Hematopoietic multipotent progenitor cell treated with erythropoietin and hydrocortisone succinate and interleukin-3 and kit ligand, for 4 days (in vitro differentiated cells): ENCODE measurements around the gene SKOR1.

Source experiments
- DNase-seq: peaks from one replicate; pipeline ENCODE4 v3.0.0-alpha.2; 2015

Gene SKOR1

DNA sequence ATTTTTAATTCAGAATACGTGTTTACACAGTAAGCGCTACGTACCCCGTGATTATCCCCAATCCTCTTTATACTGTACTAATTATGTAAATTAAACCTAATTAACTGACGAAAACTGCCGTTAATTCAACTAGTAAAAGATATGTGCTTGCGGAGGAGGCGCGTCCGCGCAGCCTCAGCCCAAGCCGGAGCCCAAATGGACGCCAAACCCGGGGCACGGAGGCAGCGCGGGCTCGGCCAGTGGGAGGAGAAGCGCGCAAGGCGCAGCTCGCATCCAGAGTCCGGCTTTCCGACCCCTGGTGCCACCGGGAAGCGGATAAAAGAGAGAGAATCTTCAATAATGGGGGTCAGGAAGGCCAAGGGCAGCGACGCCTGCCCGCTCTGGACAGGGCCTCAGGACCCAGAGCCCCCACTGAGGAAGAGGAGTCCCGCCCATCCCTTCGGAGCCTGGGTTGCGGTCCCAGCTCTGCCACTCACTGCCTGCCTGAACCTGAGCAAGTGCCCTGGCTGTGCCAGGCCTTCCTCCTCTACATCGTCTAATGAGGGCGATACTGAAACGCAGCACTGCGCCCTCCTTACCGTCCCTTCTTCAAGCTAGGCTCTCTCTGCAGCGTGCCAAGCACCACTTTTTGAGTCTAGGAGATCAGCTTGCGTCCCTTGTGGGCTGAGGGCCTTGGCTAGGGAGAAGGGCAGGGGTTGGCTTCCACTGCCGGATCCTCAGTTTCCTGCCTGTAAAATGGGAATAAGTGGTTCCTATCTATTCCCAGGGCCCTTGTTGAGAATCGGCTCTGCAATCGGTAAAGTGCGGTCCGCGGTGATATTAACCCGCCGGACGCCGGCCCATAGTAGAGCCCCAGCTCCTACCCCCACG is 5.0 kb upstream of the SKOR1 start:
- no peak for DNase-seq

GRCh38 chr15:67820992-67821783 is 4.1 kb upstream of the SKOR1 start:
- DNase-seq, result peak; percentile 84

DNA sequence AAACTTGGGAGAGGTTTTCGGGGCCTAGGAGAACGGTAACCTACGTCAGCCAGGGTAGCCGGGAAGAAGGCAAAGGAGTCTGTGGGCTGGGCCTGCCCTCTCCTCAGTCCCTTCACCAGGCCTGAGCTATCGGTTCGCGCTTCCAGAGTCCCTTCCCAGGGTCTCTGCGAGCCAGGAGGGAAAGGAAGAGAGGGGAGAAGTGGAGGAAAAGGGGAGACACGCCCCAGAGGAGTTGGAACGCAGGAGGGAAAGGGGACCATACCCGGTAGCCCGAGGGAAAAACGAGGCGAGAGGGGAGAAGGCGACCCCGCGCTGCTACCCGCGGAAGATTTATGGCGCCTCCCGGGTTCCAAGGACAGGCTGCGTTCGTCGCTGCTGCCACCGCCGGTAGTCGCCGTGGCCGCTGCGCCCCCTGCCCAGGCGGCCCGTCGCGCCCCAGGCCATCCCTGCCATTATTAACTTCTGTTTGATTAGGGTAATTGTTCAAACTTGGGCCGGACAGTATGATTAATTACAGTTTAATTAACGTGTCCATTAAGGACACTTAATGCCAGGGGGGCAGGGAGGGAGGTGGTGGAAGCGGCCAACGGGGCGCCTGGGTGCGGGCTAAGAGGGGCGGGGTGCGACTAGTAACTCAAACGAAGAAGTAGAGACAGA is 3.4 kb upstream of the SKOR1 start:
- no peak for DNase-seq

DNA sequence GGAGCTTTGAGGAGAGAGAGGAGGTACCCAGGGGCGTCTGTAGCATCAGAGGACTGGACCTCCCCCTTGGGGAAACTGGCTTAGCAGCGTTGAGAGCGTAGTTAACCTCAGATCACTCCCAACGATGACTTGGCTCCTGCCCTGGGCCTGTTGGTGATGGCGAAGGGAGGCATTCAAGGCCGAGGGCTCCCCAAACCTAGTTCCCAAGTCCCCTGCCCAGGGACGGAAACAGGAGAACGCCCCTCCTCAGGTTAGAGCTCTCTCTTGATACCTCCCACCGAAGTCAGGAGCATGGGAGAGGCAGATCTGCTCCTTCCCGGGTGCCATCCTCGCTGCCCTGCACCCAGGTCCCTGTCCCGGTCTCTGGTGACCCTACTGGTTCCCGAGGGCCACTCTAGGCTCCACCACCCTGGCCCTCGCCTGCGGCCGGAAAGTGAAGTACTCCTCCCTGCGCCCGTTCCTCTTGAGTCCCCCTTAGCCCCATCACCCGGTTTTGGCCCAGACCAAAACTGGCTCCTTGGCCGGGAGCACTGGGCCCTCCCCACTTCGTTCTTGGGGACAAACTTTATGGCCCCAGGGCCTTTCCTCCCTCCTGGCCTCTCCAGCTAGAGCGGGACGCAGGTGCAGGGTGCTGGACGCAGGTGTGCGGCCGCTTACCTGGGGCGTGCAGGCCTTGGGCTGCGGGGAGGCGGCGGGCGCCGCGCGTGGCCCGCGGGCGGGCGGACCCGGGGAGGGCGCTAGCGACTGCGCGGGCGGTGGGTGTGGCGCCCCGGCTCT is 2.6 kb upstream of the SKOR1 start:
- DNase-seq, result no peak

GRCh38 chr15:67823314-67824196 is 1.8 kb upstream of the SKOR1 start:
- DNase-seq, result no peak

- no peak for DNase-seq
Observed at GRCh38 chr15:67824197-67824968, 926 bp upstream of the SKOR1 start.

GRCh38 chr15:67825881-67826716 is 790 bp downstream of the SKOR1 start:
- no peak for DNase-seq

DNA sequence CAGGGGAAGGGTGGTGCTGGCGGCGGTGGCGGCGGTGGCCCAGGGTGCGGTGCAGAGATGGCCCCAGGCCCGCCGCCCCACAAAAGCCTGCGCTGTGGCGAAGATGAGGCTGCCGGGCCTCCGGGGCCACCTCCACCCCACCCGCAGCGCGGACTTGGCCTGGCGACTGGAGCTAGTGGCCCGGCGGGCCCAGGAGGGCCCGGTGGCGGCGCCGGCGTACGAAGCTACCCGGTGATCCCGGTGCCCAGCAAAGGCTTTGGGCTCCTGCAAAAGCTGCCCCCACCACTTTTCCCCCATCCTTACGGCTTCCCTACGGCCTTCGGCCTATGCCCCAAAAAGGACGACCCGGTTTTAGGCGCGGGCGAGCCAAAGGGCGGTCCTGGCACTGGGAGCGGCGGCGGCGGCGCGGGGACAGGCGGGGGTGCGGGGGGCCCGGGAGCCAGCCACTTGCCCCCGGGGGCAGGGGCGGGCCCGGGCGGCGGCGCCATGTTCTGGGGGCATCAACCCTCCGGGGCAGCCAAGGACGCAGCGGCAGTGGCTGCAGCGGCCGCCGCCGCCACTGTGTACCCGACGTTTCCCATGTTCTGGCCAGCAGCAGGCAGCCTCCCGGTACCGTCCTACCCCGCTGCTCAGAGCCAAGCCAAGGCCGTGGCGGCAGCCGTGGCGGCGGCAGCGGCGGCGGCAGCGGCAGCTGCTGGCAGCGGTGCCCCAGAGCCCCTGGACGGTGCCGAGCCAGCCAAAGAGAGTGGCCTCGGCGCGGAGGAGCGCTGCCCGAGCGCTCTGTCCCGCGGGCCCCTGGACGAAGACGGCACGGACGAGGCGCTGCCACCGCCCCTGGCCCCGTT is 1.6 kb downstream of the SKOR1 start:
- DNase-seq, result no peak

DNA sequence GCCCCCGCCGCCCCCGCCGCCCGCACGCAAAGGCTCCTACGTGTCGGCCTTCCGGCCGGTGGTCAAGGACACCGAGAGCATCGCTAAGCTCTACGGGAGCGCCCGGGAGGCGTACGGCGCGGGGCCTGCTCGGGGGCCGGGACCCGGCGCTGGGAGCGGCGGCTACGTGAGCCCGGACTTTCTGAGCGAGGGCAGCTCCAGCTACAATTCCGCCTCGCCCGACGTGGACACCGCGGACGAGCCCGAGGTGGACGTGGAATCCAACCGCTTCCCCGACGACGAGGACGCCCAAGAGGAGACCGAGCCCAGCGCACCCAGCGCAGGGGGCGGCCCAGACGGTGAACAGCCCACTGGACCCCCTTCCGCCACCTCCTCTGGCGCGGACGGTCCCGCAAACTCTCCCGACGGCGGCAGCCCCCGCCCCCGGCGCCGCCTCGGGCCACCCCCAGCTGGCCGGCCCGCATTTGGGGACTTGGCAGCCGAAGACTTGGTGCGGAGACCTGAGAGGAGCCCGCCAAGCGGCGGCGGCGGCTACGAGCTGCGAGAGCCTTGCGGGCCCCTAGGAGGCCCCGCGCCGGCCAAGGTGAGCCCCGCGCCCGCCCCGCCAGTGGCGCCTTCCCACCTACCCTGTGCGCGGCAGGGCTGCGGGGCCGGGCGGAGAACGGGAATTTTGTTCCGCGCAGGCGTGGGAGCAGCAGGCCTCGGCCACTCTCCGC is 2.4 kb downstream of the SKOR1 start:
- DNase-seq, result no peak

- DNase-seq, result no peak
Observed at GRCh38 chr15:67828278-67828968, 3.1 kb downstream of the SKOR1 start.

GRCh38 chr15:67828969-67829646 is 3.8 kb downstream of the SKOR1 start:
- no peak for DNase-seq

GRCh38 chr15:67829647-67830504 is 4.6 kb downstream of the SKOR1 start:
- no peak for DNase-seq

DNA sequence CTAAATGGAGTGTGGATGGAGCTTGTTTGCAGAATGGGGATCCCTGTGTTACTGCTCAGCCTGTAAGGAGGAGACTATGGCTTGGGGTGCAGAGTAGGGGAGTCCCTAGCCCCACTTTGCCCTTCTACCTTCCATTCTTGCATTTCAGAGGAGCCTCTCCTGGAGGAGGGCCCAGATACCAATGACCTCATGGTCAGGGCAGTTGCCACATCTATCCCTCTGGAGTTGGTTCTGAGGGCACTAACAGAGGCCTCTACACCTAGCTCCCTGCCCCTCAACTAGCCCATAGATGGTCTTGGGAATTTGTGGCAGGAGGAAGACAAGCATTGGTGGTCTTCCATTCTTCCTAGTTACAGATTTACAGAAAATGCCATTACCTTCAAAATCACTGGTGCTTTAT is 6.1 kb downstream of the SKOR1 start:
- no peak for DNase-seq

DNA sequence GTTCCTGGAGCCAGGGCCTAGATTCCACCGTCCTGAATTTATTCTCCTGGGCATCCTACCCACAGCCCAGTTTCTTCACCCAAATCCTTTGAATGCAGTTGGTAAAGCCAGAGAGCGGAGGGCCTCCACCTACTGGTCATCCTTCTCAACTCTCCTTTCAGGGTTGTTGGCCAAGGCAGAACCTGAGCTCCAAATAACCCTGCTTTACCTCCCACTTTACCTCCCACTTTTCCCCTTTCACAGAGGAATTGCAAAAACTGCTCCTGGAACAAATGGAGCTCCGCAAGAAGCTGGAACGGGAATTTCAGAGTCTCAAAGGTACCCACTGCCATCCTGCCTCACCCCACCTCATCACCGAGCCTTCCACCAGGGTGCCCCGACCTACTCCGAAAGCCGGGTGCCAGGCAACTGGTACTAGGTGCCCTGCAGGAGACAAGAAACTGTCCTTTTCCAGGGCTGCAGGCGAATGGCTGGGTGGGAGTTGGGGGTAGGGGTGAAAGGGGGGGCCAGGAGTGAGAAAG is 6.8 kb downstream of the SKOR1 start:
- peak; percentile 69 for DNase-seq

DNA sequence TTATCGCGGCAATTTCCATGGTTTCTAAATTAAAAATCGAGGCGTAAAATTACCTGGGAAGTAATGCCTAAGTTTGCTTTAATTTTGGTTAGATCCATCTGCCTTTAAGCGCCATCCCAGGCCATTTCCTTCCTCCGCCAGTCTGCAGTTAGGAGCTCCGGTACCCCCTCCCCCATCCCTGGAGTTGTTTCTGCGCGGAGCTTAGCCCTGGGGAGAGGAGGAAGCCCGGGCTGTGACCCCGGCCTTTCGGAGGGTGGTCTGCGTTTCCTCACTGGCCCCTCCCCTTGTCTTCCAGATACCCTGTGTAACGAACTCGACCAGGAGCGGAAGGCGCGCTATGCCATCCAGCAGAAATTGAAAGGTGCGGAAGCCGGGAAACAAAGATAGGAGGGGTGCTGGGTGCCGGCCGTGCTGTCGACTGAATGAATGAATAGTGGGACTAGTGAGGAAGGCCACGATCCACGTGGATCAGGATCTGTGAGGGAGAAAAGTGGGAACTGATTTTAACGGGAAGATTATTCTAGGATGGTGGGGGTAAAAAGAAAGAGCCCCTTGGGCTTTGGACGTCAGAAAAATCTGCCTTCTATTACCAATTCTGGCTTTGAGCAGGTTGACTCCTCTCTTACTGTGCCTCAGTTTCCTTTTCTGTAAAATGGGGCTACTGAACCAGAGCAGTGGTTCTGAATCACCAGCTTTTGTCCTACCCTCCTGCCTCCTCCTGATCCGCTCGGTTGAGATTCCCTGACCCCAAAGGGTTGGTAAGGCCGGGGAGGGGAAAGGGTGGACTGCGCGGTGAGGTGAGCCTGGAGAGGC is 7.8 kb downstream of the SKOR1 start:
- DNase-seq, result no peak
